NT2/D1 (cell line): ENCODE measurements around the gene ARHGAP42.

Experiments used
- SUZ12 ChIP-seq: IDR thresholded peaks from 2 replicates; pipeline ENCODE4 v1.6.1; 2011; ENCODE audit not compliant: insufficient read length, insufficient read depth; ENCODE audit errors: extremely low read depth
- YY1 ChIP-seq: IDR thresholded peaks from 2 replicates; pipeline ENCODE4 v1.6.1; 2011; ENCODE audit not compliant: insufficient read length, insufficient read depth

DNA sequence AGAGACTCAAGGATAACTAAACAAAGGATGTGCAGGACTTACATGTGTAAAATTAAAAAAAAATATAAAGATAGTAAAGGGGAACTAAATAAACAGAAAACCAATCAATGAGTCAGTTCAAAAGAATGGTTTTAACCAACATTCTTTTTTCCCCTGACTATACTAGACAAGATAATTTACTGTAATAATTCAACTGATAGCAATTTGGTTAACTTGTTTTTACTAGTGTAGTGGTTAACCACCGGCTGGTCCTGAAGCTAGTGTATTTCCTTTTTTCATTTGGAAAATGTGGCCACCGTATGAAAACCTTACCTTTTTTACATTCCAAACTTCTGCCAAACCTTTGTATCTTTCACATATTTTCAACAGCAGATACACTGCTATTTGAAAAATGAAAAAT, 123.1 kb downstream of the ARHGAP42 start:
- TF ChIP-seq SUZ12: no peak
- TF ChIP-seq YY1: no peak
